Mesenchymal stem cell (in vitro differentiated cells and primary cell): ENCODE measurements around the gene GAN.
"Not testable (repeated sequence)": the region's sequence is repeated elsewhere in the genome, so short reads cannot be mapped to it uniquely, and the experiment has no call there.

Experiments
- DNase-seq: peaks from one replicate; pipeline ENCODE4 v3.0.0-alpha.2; 2013
- H2AFZ ChIP-seq: one replicate; pipeline ENCODE4 v1.6.1; 2013; ENCODE audit warnings: low read depth, mild to moderate bottlenecking, control low read depth, inconsistent platforms, low read length, moderate library complexity
- H2AK5ac ChIP-seq: 2 replicates; pipeline ENCODE4 v1.6.1; 2013; ENCODE audit warnings: low read length, moderate library complexity, mild to moderate bottlenecking, inconsistent platforms; ENCODE audit not compliant: severe bottlenecking
- H2BK120ac ChIP-seq: one replicate; pipeline ENCODE4 v1.6.1; 2013; ENCODE audit warnings: low read depth, mild to moderate bottlenecking, inconsistent platforms, low read length, moderate library complexity
- H2BK12ac ChIP-seq, 2 experiments: one replicate each; pipeline ENCODE4 v1.6.1; 2013; ENCODE audit warnings: inconsistent platforms in 2 of 2, low read length in 2 of 2, mild to moderate bottlenecking in 2 of 2, moderate library complexity in 2 of 2, control low read depth in 1 of 2
- H2BK15ac ChIP-seq: one replicate; pipeline ENCODE4 v1.6.1; 2013; ENCODE audit warnings: mild to moderate bottlenecking, low read depth, inconsistent platforms; ENCODE audit not compliant: poor library complexity, severe bottlenecking
- H2BK5ac ChIP-seq: 2 replicates; pipeline ENCODE4 v1.6.1; 2013; ENCODE audit warnings: low read depth, mild to moderate bottlenecking, low read length, control low read depth, inconsistent platforms; ENCODE audit not compliant: poor library complexity, severe bottlenecking
- H3K14ac ChIP-seq, 2 experiments: one replicate each; pipeline ENCODE4 v1.6.1; 2013; ENCODE audit warnings: inconsistent platforms in 2 of 2, low read length in 2 of 2, control low read depth in 1 of 2, mild to moderate bottlenecking in 1 of 2, moderate library complexity in 1 of 2
- H3K18ac ChIP-seq, 2 experiments: one replicate each; pipeline ENCODE4 v1.6.1; 2013; ENCODE audit warnings: inconsistent platforms in 2 of 2, low read length in 2 of 2, control low read depth in 1 of 2, low read depth in 1 of 2, mild to moderate bottlenecking in 1 of 2
- H3K23ac ChIP-seq, 2 experiments: one replicate each; pipeline ENCODE4 v1.6.1; 2013; ENCODE audit warnings: inconsistent platforms in 2 of 2, low read length in 2 of 2, mild to moderate bottlenecking in 2 of 2, moderate library complexity in 2 of 2, control low read depth in 1 of 2
- H3K27ac ChIP-seq: 2 replicates; pipeline ENCODE4 v1.5.1; 2013; ENCODE audit warnings: mild to moderate bottlenecking, moderate library complexity, low read length, control low read depth, inconsistent platforms; ENCODE audit not compliant: poor library complexity, severe bottlenecking
- H3K27me3 ChIP-seq, 2 experiments: 2 replicates each; pipeline versions ENCODE4 v1.6.1 to v1.7.0; 2013; ENCODE audit warnings: low read length in 2 of 2, mild to moderate bottlenecking in 2 of 2, moderate library complexity in 2 of 2, control low read depth in 1 of 2, inconsistent platforms in 1 of 2; ENCODE audit not compliant: control insufficient read depth in 1 of 2, insufficient read depth in 1 of 2
- H3K36me3 ChIP-seq, 2 experiments: 2 replicates each; pipeline versions ENCODE4 v1.6.1 to v1.7.0; 2013; ENCODE audit warnings: low read length in 2 of 2, control low read depth in 1 of 2, inconsistent platforms in 1 of 2, low read depth in 1 of 2, mild to moderate bottlenecking in 1 of 2; ENCODE audit not compliant: insufficient read depth in 2 of 2, control insufficient read depth in 1 of 2
- H3K4ac ChIP-seq, 2 experiments: one replicate each; pipeline ENCODE4 v1.6.1; 2013; ENCODE audit warnings: inconsistent platforms in 2 of 2, low read length in 2 of 2, mild to moderate bottlenecking in 2 of 2, moderate library complexity in 2 of 2, control low read depth in 1 of 2, low read depth in 1 of 2
- H3K4me1 ChIP-seq: 2 replicates; pipeline ENCODE4 v1.6.1; 2013; ENCODE audit warnings: low read depth, low read length, control low read depth; ENCODE audit not compliant: control insufficient read depth, insufficient read depth
- H3K4me2 ChIP-seq: 2 replicates; pipeline ENCODE4 v1.6.1; 2013; ENCODE audit warnings: low read length, mild to moderate bottlenecking, inconsistent platforms; ENCODE audit not compliant: poor library complexity, severe bottlenecking
- H3K4me3 ChIP-seq, 2 experiments: 2 replicates each; pipeline versions ENCODE4 v1.5.1 to v1.7.0; 2013; ENCODE audit warnings: low read length in 2 of 2, mild to moderate bottlenecking in 2 of 2, control low read depth in 1 of 2, low read depth in 1 of 2; ENCODE audit not compliant: insufficient read depth in 1 of 2
- H3K79me1 ChIP-seq: replicated peaks from 2 replicates; pipeline ENCODE4 v1.6.1; 2013; ENCODE audit warnings: mild to moderate bottlenecking, control low read depth, low read length, inconsistent platforms; ENCODE audit not compliant: poor library complexity, severe bottlenecking
- H3K9ac ChIP-seq: 2 replicates; pipeline ENCODE4 v1.7.0; 2013; ENCODE audit warnings: mild to moderate bottlenecking, low read length, moderate library complexity
- H3K9me3 ChIP-seq: 2 replicates; pipeline ENCODE4 v1.7.0; 2013; ENCODE audit warnings: mild to moderate bottlenecking, low read length; ENCODE audit not compliant: control insufficient read depth
- H4K8ac ChIP-seq: one replicate; pipeline ENCODE4 v1.6.1; 2013; ENCODE audit warnings: inconsistent platforms, mild to moderate bottlenecking, low read length, moderate library complexity
- H4K91ac ChIP-seq: one replicate; pipeline ENCODE4 v1.6.1; 2013; ENCODE audit warnings: mild to moderate bottlenecking, low read length, inconsistent platforms
- WGBS: methylation state at CpG from one replicate; pipeline ENCODE4 v1.1.7; 2013; ENCODE audit warnings: mixed read lengths; 5-methylcytosine and 5-hydroxymethylcytosine counted together

GAN gene

GRCh38 chr16:81335669-81336068, 20.9 kb downstream of the GAN start:
- Histone ChIP-seq H3K14ac (no peak overlapping the region), H2BK5ac (no peak overlapping the region), H3K4me2 (no peak overlapping the region)

GRCh38 chr16:81337097-81337496, 22.3 kb downstream of the GAN start:
- H3K4me2 ChIP-seq: no peak overlapping the region
- DNase-seq: no peak

More at GRCh38 chr16:81335669-81336068, 20.9 kb downstream of the GAN start:
- H3K23ac ChIP-seq: no peak overlapping the region
- H3K27ac ChIP-seq: no peak overlapping the region
- no peak overlapping the region for H4K91ac ChIP-seq
- no peak overlapping the region for H4K8ac ChIP-seq
- no peaks in the 10 kb centered on the region for H3K27me3 ChIP-seq
- no peak overlapping the region for H2AK5ac ChIP-seq
- peaks cover 46% of the 10 kb centered on the region for H3K79me1 ChIP-seq
- H3K9me3 ChIP-seq: no peaks in the 10 kb centered on the region
- H2AFZ ChIP-seq: no peak overlapping the region
- H2BK12ac ChIP-seq: no peak overlapping the region
- no peak overlapping the region for H3K18ac ChIP-seq
- no peak overlapping the region for H2BK120ac ChIP-seq
- peaks cover 4% of the 10 kb centered on the region for H3K4me1 ChIP-seq
- H3K4ac ChIP-seq: no peak overlapping the region
- no peaks in the 10 kb centered on the region for H3K36me3 ChIP-seq
- no peak for DNase-seq
- H2BK15ac ChIP-seq: no peak overlapping the region
- H3K9ac ChIP-seq: no peak overlapping the region
- 98% methylated on average over 4 of the region's 6 CpGs for WGBS
- no peak overlapping the region for H3K4me3 ChIP-seq

GRCh38 chr16:81345172-81345571, 30.4 kb downstream of the GAN start:
- not testable (repeated sequence) for H2AK5ac ChIP-seq, H2BK5ac ChIP-seq, H3K9ac ChIP-seq, DNase-seq, H3K4me1 ChIP-seq, H3K4me3 ChIP-seq, H2BK12ac ChIP-seq, H3K4me2 ChIP-seq, H3K4ac ChIP-seq, H4K91ac ChIP-seq, H3K27me3 ChIP-seq, H2AFZ ChIP-seq, H3K14ac ChIP-seq, H3K36me3 ChIP-seq, H2BK15ac ChIP-seq, H2BK120ac ChIP-seq, H3K27ac ChIP-seq, H4K8ac ChIP-seq, H3K23ac ChIP-seq, H3K18ac ChIP-seq
- peaks cover 15% of the 10 kb centered on the region for H3K79me1 ChIP-seq
- H3K9me3 ChIP-seq: peaks cover 17% of the 10 kb centered on the region
- 93% methylated on average over 2 of the region's 3 CpGs for WGBS

More at GRCh38 chr16:81337097-81337496, 22.3 kb downstream of the GAN start:
- Histone ChIP-seq H2BK12ac (no peak overlapping the region), H2BK120ac (no peak overlapping the region), H3K36me3 (no peaks in the 10 kb centered on the region), H3K23ac (no peak overlapping the region), H2BK5ac (no peak overlapping the region), H3K18ac (no peak overlapping the region), H3K27me3 (no peaks in the 10 kb centered on the region), H2AFZ (no peak overlapping the region), H4K91ac (no peak overlapping the region), H3K9ac (no peak overlapping the region), H3K14ac (no peak overlapping the region), H3K9me3 (no peaks in the 10 kb centered on the region), H2BK15ac (no peak overlapping the region), H2AK5ac (no peak overlapping the region), H3K27ac (no peak overlapping the region), H3K79me1 (peaks cover 43% of the 10 kb centered on the region), H3K4me3 (no peak overlapping the region), H3K4me1 (peaks cover 4% of the 10 kb centered on the region), H4K8ac (no peak overlapping the region), H3K4ac (no peak overlapping the region)
- WGBS: 78% methylated on average over 5 of the region's 5 CpGs

- H2BK15ac ChIP-seq: no peak overlapping the region
- H3K4me3 ChIP-seq: no peak overlapping the region
- no peak overlapping the region for H2BK12ac ChIP-seq
- H3K23ac ChIP-seq: no peak overlapping the region
- H4K8ac ChIP-seq: no peak overlapping the region
- H3K4me1 ChIP-seq: no peaks in the 10 kb centered on the region
- DNase-seq: no peak
- no peak overlapping the region for H2BK120ac ChIP-seq
- 100% methylated on average over 1 of the region's 1 CpG for WGBS
- H2AFZ ChIP-seq: no peak overlapping the region
- no peak overlapping the region for H2AK5ac ChIP-seq
- no peak overlapping the region for H3K18ac ChIP-seq
- no peaks in the 10 kb centered on the region for H3K27me3 ChIP-seq
- H4K91ac ChIP-seq: no peak overlapping the region
- H3K27ac ChIP-seq: no peak overlapping the region
- H3K36me3 ChIP-seq: peaks cover 0 to 6% of the 10 kb centered on the region in 2 experiments
- no peak overlapping the region for H3K9ac ChIP-seq
- no peak overlapping the region for H2BK5ac ChIP-seq
- no peak overlapping the region for H3K14ac ChIP-seq
- H3K79me1 ChIP-seq: peaks cover 24% of the 10 kb centered on the region
- peaks cover 17% of the 10 kb centered on the region for H3K9me3 ChIP-seq
- no peak overlapping the region for H3K4ac ChIP-seq
- no peak overlapping the region for H3K4me2 ChIP-seq
Measured at GRCh38 chr16:81347425-81347824, 32.7 kb downstream of the GAN start.
